ENCODE data around the gene RPS23.

DNA sequence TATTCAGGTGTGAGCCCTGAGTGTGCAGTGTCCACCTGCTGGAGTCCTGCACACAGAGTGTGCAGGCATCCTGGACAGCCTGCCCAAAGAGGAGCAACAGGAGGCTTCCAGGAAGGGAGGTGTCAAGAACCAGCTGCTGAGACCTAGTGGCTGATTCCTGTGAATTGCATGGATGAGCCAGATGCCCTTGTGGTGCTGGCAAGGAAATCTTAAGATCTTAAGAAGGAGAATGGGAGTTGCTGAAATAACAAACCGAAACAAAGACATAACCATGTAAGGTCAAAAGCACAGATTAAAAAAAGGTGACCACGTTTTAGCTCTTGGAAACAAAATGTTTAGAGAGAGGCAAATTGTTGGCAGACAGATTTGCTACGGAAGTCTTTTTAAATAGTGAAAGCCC lies 29.3 kb upstream of the RPS23 start:
- TF ChIP-seq L3MBTL2 (conservative IDR thresholded peaks at IDR 0.05), result no peak
- no peak for TF ChIP-seq BHLHE40 (IDR thresholded peaks at IDR 0.05; ENCODE audit: borderline replicate concordance)
- no peak for TF ChIP-seq ELF4 (IDR thresholded peaks at IDR 0.05)
- TF ChIP-seq, protein P1, sequence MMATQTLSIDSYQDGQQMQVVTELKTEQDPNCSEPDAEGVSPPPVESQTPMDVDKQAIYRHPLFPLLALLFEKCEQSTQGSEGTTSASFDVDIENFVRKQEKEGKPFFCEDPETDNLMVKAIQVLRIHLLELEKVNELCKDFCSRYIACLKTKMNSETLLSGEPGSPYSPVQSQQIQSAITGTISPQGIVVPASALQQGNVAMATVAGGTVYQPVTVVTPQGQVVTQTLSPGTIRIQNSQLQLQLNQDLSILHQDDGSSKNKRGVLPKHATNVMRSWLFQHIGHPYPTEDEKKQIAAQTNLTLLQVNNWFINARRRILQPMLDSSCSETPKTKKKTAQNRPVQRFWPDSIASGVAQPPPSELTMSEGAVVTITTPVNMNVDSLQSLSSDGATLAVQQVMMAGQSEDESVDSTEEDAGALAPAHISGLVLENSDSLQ (IDR thresholded peaks at IDR 0.05), result no peak
- TF ChIP-seq LEF1 (IDR thresholded peaks at IDR 0.05; ENCODE audit: borderline replicate concordance), result no peak
- TF ChIP-seq SP1 (IDR thresholded peaks at IDR 0.05), result no peak
- no peak for TF ChIP-seq FOXM1 (IDR thresholded peaks at IDR 0.05; ENCODE audit: borderline replicate concordance)
- TF ChIP-seq SUZ12 (IDR thresholded peaks at IDR 0.05), result no peak
- TF ChIP-seq TARDBP (IDR thresholded peaks at IDR 0.05), result no peak
- TF ChIP-seq HDGF (IDR thresholded peaks at IDR 0.05; ENCODE audit: borderline replicate concordance), result no peak
- no peak for TF ChIP-seq FOXA1 (IDR thresholded peaks at IDR 0.05)
- TF ChIP-seq ZNF384 (IDR thresholded peaks at IDR 0.05), result no peak

Measured in HEK293T (cell line).